ENCODE data around the gene P2RX2. TPM values are rescaled to one million over a fixed set of nuclear protein-coding genes. Genes with fewer than 3 reads are reported as not detected.

Gene P2RX2
- total and polyA plus RNA-seq, 2 experiments from 2014 or later = 1.1 to 1.7 TPM

GRCh38 chr12:132615579-132616038, 3.0 kb upstream of the P2RX2 start:
- Mint-ChIP-seq H3K36me3 (ENCODE audit: low read depth) (peaks cover 12% of the 10 kb centered on the region), H3K9me3 (peaks cover 47% of the 10 kb centered on the region), H3K27me3 (ENCODE audit: insufficient read depth, low read depth, poor library complexity) (peaks cover 74% of the 10 kb centered on the region), H3K4me3 (no peak overlapping the region), H3K4me1 (peaks cover 5% of the 10 kb centered on the region; the same call in 2 of the 3 replicates), H3K27ac (no peak overlapping the region)
- Histone ChIP-seq H3K27ac (ENCODE audit: low read depth) (no peak overlapping the region), H4K20me1 (replicated peaks; ENCODE audit: insufficient read depth) (0 out of 2 replicates have a peak, but pooled peaks cover 4% of the 10 kb centered on the region), H3K4me1 (ENCODE audit: insufficient read depth) (peaks cover 6% of the 10 kb centered on the region; the same call in 1 of the 2 replicates), H3K79me2 (replicated peaks; ENCODE audit: insufficient read depth) (no peaks in the 10 kb centered on the region), H2AFZ (no peak overlapping the region), H3K36me3 (ENCODE audit: insufficient read depth) (no peaks in the 10 kb centered on the region), H3K4me3 (no peak overlapping the region), H3F3A (replicated peaks; ENCODE audit: low read depth) (0 out of 2 replicates have a peak, but pooled peaks cover 3% of the 10 kb centered on the region), H3K27me3 (ENCODE audit: insufficient read depth) (peaks cover 87% of the 10 kb centered on the region), H3K4me2 (no peak overlapping the region), H3K9me2 (ENCODE audit: insufficient read depth) (no peaks in the 10 kb centered on the region)
- ATAC-seq = no peak
- no peak for TF ChIP-seq POLR2AphosphoS5 (IDR thresholded peaks at IDR 0.05; ENCODE audit: low read depth)
- TF ChIP-seq ZNF462 (CRISPR knock-in tag; IDR thresholded peaks at IDR 0.05) = no peak
- no peak for TF ChIP-seq CREB1 (CRISPR knock-in tag; IDR thresholded peaks at IDR 0.05; ENCODE audit: low read depth)
- no peak for TF ChIP-seq CTCF (conservative IDR thresholded peaks at IDR 0.05; ENCODE audit: low read depth in 2 of 2)
- no peak for TF ChIP-seq REST (IDR thresholded peaks at IDR 0.05; ENCODE audit: unreplicated experiment)
- TF ChIP-seq ETS1 (IDR thresholded peaks at IDR 0.05) = no peak
- no peak for DNase-seq (ENCODE audit: low spot score)
